VCaP (cell line): ENCODE data around the gene BCL2A1.
"Not testable (repeated sequence)": the region's sequence is repeated elsewhere in the genome, so short reads cannot be mapped to it uniquely, and the experiment has no call there.

ENCODE experiments used
- H3K27ac ChIP-seq: fragments of 450-650 bp; 2 replicates; pipeline ENCODE4 v1.5.1; 2017
- TF ChIP-seq, protein P1 (sequence below): fragments of 450-650 bp; conservative IDR thresholded peaks from 2 replicates; pipeline ENCODE4 v1.5.1; 2017; ENCODE audit warnings: mild to moderate bottlenecking, moderate library complexity

Gene BCL2A1

GRCh38 chr15:79916502-79917132 is 54.4 kb downstream of the BCL2A1 start:
- no peak overlapping the region for H3K27ac ChIP-seq
- TF ChIP-seq, protein P1, sequence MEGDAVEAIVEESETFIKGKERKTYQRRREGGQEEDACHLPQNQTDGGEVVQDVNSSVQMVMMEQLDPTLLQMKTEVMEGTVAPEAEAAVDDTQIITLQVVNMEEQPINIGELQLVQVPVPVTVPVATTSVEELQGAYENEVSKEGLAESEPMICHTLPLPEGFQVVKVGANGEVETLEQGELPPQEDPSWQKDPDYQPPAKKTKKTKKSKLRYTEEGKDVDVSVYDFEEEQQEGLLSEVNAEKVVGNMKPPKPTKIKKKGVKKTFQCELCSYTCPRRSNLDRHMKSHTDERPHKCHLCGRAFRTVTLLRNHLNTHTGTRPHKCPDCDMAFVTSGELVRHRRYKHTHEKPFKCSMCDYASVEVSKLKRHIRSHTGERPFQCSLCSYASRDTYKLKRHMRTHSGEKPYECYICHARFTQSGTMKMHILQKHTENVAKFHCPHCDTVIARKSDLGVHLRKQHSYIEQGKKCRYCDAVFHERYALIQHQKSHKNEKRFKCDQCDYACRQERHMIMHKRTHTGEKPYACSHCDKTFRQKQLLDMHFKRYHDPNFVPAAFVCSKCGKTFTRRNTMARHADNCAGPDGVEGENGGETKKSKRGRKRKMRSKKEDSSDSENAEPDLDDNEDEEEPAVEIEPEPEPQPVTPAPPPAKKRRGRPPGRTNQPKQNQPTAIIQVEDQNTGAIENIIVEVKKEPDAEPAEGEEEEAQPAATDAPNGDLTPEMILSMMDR = no peak

- not testable (repeated sequence) for H3K27ac ChIP-seq
Measured at GRCh38 chr15:79915776-79916501, 55.1 kb downstream of the BCL2A1 start.

DNA sequence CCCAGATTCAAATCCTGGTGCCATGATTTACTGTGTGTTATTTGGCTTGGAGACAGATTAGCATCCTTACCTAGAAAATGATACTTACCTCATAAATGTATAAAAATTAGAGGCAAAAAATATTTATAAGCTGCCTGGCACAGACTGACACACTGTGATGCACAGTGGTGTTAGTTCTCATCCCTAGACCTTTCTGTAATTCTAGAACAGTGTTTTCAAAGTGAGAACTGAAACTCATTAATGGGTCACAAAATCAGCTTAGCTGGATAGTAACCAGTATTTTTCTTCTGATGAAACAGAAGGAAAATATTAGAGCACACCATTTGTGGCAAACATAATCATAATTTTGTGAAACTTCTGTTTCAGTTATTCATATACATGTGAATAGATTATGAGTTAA is 56.3 kb downstream of the BCL2A1 start:
- H3K27ac ChIP-seq = no peak overlapping the region
- TF ChIP-seq, protein P1 = no peak
